Retinal pigment epithelial cell (primary cell): ENCODE measurements around the gene AIG1.

Experiments used
- DNase-seq: peaks from one replicate; pipeline ENCODE4 v3.0.0-alpha.2; 2010; ENCODE audit warnings: low read depth
- H3K4me3 ChIP-seq: 2 replicates; pipeline ENCODE4 v1.5.1; 2011; ENCODE audit warnings: mild to moderate bottlenecking, low read length, control low read depth, moderate library complexity
- TF ChIP-seq, protein P1 (sequence below): conservative IDR thresholded peaks from 2 replicates; pipeline ENCODE4 v1.5.1; 2011; ENCODE audit warnings: low read depth, low read length, control low read depth, inconsistent platforms

The AIG1 gene

DNA sequence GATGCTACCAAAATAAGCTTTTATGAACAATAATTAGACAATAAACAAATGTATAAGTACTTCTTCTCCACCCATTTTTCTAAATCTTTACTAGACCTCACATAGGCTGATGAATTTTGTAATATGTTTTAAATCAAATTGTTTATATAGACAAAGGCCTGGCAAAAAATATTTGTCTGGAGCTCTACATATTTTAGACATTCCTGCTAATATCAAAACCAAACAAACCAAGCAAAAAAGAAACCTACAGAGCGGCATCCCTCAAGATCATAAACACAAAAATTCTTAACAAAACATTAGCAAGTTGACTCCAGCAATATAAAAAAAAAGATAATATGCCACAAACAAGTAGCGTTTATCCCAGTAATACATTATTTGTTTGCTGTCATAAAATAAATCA lies 302.6 kb downstream of the AIG1 start:
- no peak for DNase-seq
- TF ChIP-seq, protein P1, sequence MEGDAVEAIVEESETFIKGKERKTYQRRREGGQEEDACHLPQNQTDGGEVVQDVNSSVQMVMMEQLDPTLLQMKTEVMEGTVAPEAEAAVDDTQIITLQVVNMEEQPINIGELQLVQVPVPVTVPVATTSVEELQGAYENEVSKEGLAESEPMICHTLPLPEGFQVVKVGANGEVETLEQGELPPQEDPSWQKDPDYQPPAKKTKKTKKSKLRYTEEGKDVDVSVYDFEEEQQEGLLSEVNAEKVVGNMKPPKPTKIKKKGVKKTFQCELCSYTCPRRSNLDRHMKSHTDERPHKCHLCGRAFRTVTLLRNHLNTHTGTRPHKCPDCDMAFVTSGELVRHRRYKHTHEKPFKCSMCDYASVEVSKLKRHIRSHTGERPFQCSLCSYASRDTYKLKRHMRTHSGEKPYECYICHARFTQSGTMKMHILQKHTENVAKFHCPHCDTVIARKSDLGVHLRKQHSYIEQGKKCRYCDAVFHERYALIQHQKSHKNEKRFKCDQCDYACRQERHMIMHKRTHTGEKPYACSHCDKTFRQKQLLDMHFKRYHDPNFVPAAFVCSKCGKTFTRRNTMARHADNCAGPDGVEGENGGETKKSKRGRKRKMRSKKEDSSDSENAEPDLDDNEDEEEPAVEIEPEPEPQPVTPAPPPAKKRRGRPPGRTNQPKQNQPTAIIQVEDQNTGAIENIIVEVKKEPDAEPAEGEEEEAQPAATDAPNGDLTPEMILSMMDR = no peak
- H3K4me3 ChIP-seq = no peak overlapping the region

DNA sequence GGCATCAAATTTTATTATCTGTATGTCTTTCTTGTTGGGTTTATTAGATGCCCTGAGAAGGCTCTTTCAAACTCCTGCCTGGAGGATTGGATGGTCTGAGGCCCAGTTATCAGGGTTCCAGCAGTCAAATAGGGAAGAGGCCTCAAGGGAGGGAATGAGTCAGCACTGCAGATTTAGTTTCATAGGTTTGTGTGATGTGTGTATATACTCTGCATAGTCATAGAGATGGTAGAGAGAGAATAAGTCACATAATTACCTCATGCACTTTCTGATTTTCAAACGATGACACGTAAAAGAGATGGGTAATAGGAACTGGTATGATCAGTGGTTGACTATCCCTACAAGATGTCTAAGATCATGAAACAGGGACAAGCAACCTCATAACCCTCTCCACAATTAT lies 307.7 kb downstream of the AIG1 start:
- H3K4me3 ChIP-seq = no peak overlapping the region
- TF ChIP-seq, protein P1 = no peak
- DNase-seq = no peak

DNA sequence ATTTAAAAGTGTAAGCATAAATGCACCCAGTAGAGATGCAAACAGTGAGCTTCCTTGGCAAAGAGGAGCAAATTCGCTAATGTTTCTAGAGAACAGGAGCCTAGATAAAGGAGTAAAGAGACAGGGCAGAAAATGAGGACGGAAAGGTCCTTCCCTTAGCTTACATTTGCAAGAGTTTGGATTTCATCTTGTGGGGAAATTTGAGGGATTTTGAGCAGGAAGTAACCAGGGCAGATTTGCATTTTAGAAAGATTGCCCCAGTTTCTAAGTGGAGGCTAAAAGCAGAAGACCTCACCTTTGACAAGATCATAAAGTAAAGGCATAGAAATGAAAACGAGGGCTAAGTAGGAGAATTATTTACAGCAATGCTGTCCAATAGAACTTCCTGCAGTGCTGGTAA lies 309.3 kb downstream of the AIG1 start:
- no peak for DNase-seq

DNA sequence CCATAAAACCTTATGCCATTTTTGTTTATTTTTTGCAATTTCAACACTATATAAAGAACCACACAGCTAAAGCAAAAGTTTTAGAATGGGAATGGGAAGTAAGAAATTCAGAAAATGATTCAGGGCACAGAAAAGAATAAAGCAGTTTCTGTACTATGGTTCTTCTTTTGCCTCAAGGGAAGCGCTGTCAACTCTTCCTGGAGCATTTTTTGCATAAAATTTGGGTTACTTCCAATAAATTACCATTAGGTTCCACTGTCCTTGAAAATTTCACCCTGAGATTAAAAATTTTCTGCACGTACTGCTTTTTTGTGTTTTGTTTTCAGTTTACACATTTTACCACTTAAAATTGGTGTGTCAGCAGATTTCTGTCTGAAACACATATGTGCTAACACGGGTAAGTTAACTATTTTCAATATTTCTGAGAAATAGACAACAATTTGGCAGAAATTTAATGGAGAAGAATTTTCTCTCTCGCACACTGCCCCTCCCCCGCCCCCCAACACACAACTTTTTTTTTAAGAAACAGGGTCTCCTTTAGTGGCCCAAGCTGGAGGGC lies 310.2 kb downstream of the AIG1 start:
- DNase-seq = no peak
- TF ChIP-seq, protein P1 = no peak
- H3K4me3 ChIP-seq = no peak overlapping the region

More for the DNA sequence above, 309.3 kb downstream of the AIG1 start:
- TF ChIP-seq, protein P1 = no peak
- H3K4me3 ChIP-seq = no peak overlapping the region

DNA sequence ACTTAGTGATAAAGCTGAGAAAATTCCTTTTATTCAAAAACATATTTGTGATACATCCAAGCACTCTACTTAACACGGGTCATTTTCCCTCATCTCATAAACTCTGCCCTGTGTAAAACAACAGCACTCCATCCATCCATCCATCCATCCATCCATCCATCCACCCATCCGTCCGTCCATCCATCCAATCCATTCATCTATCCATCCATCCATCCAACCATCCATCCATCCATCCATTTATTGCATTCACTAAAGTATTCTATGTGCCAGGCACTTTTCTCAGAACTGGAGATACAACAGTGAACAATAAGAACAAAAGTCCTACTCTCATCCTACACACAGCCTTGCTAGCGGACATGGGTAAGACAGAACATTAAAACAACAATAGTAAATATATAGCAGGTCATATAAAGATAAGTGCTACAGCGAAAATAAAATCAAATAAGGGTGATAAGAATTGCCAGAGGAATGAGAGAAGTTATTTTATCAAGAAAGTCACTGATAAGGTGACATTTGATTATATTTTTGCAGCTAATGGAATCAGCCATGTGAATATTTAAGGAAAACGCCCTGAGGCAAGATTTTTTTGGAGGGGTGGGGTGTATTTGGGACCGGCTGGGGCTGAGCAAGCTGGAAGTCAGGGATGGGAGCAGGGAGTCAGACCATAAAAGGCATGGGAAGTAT lies 311.7 kb downstream of the AIG1 start:
- TF ChIP-seq, protein P1 = no peak
- H3K4me3 ChIP-seq = no peak overlapping the region
- no peak for DNase-seq

DNA sequence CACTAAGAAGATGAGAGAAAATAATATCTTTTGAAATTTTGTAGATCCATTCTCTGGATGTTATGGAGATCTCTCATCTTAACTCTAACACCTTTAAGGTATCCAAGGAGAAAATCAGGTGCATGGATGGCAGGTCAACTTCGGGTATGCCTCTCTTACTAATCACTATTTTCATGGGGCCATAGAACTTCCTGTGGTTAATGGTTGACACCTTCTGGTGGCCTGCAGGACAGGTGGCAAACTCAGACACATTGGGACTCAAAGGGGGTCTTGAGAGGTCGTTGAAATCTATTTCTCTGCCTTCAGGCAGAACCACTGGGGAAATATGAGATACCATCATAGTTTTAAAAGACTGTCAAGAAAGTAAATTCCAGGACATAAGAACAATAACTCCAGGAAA lies 313.3 kb downstream of the AIG1 start:
- TF ChIP-seq, protein P1 = no peak
- H3K4me3 ChIP-seq = no peak overlapping the region

DNA sequence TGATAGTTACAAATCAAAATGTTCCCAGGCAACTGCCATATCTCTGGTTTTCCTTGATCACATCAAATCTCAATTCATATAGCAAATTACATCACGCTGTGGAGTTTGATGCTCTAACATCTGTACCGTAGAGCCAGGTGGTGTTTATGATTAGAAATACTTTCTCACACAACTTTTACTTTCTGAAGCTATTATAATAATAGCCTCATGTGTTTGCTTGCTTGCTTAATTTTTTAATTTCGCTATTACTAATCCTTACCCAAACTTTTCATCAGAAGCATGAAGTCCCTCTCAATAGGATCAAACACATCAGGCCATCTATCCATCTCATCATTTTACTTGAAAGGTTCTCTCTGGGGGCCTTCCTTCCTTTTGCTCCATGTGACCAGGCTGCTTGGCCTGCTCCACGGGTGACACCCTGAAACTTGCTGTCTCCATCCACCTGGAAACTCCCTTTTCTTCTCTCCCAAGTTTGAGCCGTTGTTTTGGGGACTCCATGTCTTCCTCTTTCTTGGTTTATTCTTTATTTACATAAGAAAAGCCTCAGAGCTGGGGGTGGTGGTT lies 314.4 kb downstream of the AIG1 start:
- TF ChIP-seq, protein P1 = no peak
- no peak for DNase-seq
- no peak overlapping the region for H3K4me3 ChIP-seq

More for the DNA sequence above, 313.3 kb downstream of the AIG1 start:
- DNase-seq = no peak
